SK-N-SH treated with all-trans-retinoic acid at 6 μM for 48 hours (cell line): ENCODE results near the gene CARS1.

Experiments
- ATAC-seq: fragments of 200-7000 bp; cut with Tn5 transposase; 3 replicates; pipeline ENCODE4 v1.9.1; 2020; ENCODE audit warnings: mild to moderate bottlenecking, moderate library complexity
- ARNTL ChIP-seq: fragments of 450-650 bp; formaldehyde crosslinking; IDR thresholded peaks from 2 replicates; pipeline ENCODE4 v1.5.0; 2020; ENCODE audit warnings: low read depth, mild to moderate bottlenecking, moderate library complexity, borderline replicate concordance
- BACH2 ChIP-seq: fragments of 250-450 bp; sonication (Bioruptor Pico); IDR thresholded peaks from 2 replicates; pipeline ENCODE4 v1.9.0; 2021; ENCODE audit warnings: mild to moderate bottlenecking, borderline replicate concordance
- CREB5 ChIP-seq: fragments of 250-450 bp; sonication (Bioruptor Pico); IDR thresholded peaks from 2 replicates; pipeline ENCODE4 v1.5.1; 2020; ENCODE audit warnings: low read depth, mild to moderate bottlenecking, moderate library complexity
- CSDC2 ChIP-seq: fragments of 250-450 bp; sonication (Bioruptor Pico); IDR thresholded peaks from 2 replicates; pipeline ENCODE4 v1.5.0; 2020; ENCODE audit warnings: mild to moderate bottlenecking, moderate library complexity
- CSRNP3 ChIP-seq: fragments of 250-450 bp; sonication (Bioruptor Pico); IDR thresholded peaks from 2 replicates; pipeline ENCODE4 v1.5.1; 2021; ENCODE audit warnings: mild to moderate bottlenecking, moderate library complexity
- GLIS3 ChIP-seq: fragments of 250-450 bp; sonication (Bioruptor Pico); IDR thresholded peaks from 2 replicates; pipeline ENCODE4 v1.5.0; 2020; ENCODE audit warnings: mild to moderate bottlenecking, moderate library complexity
- ISL1 ChIP-seq: fragments of 250-450 bp; sonication (Bioruptor Pico); IDR thresholded peaks from 2 replicates; pipeline ENCODE4 v2.1.2; 2022; ENCODE audit warnings: mild to moderate bottlenecking, moderate library complexity
- OSR1 ChIP-seq: fragments of 250-450 bp; sonication (Bioruptor Pico); IDR thresholded peaks from 2 replicates; pipeline ENCODE4 v1.8.0; 2022; ENCODE audit warnings: moderate library complexity, mild to moderate bottlenecking, inconsistent platforms
- PATZ1 ChIP-seq: fragments of 250-450 bp; sonication (Bioruptor Pico); IDR thresholded peaks from 2 replicates; pipeline ENCODE4 v1.8.0; 2020; ENCODE audit warnings: mild to moderate bottlenecking, moderate library complexity, borderline replicate concordance
- PPARA ChIP-seq: fragments of 250-450 bp; sonication (Bioruptor Pico); IDR thresholded peaks from 2 replicates; pipeline ENCODE4 v1.5.0; 2020; ENCODE audit warnings: mild to moderate bottlenecking, borderline replicate concordance
- RARB ChIP-seq: fragments of 250-450 bp; sonication (Bioruptor Pico); IDR thresholded peaks from 2 replicates; pipeline ENCODE4 v1.8.0; 2021; ENCODE audit warnings: mild to moderate bottlenecking, moderate library complexity
- SNAI2 ChIP-seq: fragments of 250-450 bp; sonication (Bioruptor Pico); IDR thresholded peaks from 2 replicates; pipeline ENCODE4 v1.5.0; 2020; ENCODE audit warnings: mild to moderate bottlenecking, moderate library complexity
- TCF4 ChIP-seq: fragments of 250-450 bp; sonication (Bioruptor Pico); IDR thresholded peaks from 2 replicates; pipeline ENCODE4 v1.8.0; 2021; ENCODE audit warnings: mild to moderate bottlenecking, moderate library complexity, borderline replicate concordance
- TOX ChIP-seq: fragments of 250-450 bp; sonication (Bioruptor Pico); IDR thresholded peaks from 2 replicates; pipeline ENCODE4 v1.8.0; 2021; ENCODE audit warnings: mild to moderate bottlenecking, moderate library complexity, borderline replicate concordance
- TSHZ2 ChIP-seq: fragments of 250-450 bp; sonication (Bioruptor Pico); IDR thresholded peaks from 2 replicates; pipeline ENCODE4 v1.5.0; 2020; ENCODE audit warnings: mild to moderate bottlenecking, moderate library complexity
- ZC3H10 ChIP-seq: fragments of 250-450 bp; sonication (Bioruptor Pico); IDR thresholded peaks from 2 replicates; pipeline ENCODE4 v1.5.1; 2021; ENCODE audit warnings: mild to moderate bottlenecking, moderate library complexity
- ZNF565 ChIP-seq: fragments of 450-650 bp; formaldehyde crosslinking; conservative IDR thresholded peaks from 2 replicates; pipeline ENCODE4 v1.5.0; 2020; ENCODE audit warnings: low read depth, mild to moderate bottlenecking, moderate library complexity
- ZNF70 ChIP-seq: fragments of 450-650 bp; formaldehyde crosslinking; IDR thresholded peaks from 2 replicates; pipeline ENCODE4 v1.5.0; 2020; ENCODE audit warnings: mild to moderate bottlenecking, moderate library complexity
- ZNF8 ChIP-seq: fragments of 450-650 bp; formaldehyde crosslinking; IDR thresholded peaks from 2 replicates; pipeline ENCODE4 v1.5.0; 2020; ENCODE audit warnings: mild to moderate bottlenecking, moderate library complexity

Gene CARS1

GRCh38 chr11:3095712-3096361, 38.6 kb upstream of the CARS1 start:
- TF ChIP-seq PPARA (CRISPR knock-in tag) (no peak), ZNF8 (CRISPR knock-in tag) (no peak), OSR1 (CRISPR knock-in tag) (no peak), TCF4 (CRISPR knock-in tag) (no peak), CSRNP3 (no peak), ZC3H10 (CRISPR knock-in tag) (no peak), CREB5 (CRISPR knock-in tag) (no peak), ISL1 (CRISPR knock-in tag) (no peak), BACH2 (CRISPR knock-in tag) (no peak), SNAI2 (CRISPR knock-in tag) (no peak), ZNF70 (CRISPR knock-in tag) (no peak), PATZ1 (CRISPR knock-in tag) (no peak), RARB (no peak), TSHZ2 (CRISPR knock-in tag) (no peak), GLIS3 (no peak), ARNTL (CRISPR knock-in tag) (no peak), ZNF565 (CRISPR knock-in tag) (no peak)
- ATAC-seq, result peak; percentile 62

- no peak for TF ChIP-seq TCF4 (CRISPR knock-in tag)
- TF ChIP-seq TOX, result no peak
- no peak for TF ChIP-seq ISL1 (CRISPR knock-in tag)
- no peak for TF ChIP-seq PATZ1 (CRISPR knock-in tag)
- TF ChIP-seq CSDC2 (CRISPR knock-in tag), result no peak
- TF ChIP-seq ZC3H10 (CRISPR knock-in tag), result no peak
- ATAC-seq, result no peak
These were observed 37.1 kb upstream of the CARS1 start for GRCh38 chr11:3094223-3094824.
